Panc1 (cell line): ENCODE data around the gene SAMD11. TPM values are rescaled to one million over a fixed set of nuclear protein-coding genes. Genes with fewer than 3 reads are reported as not detected.
A peak's percentile ranks its signal among the peaks of the same experiment; 100 is the strongest.

Experiments used
- ATAC-seq: fragments of 200-7000 bp; cut with Tn5 transposase; 2 replicates; pipeline ENCODE4 v1.9.1; 2020; ENCODE audit warnings: mild to moderate bottlenecking, moderate library complexity
- BruUV-seq: library from RNA; stranded (reverse); fragments of 400-500 nt; replicated peaks from 2 replicates; lab custom pipeline; 2021; lab: Mats Ljungman, UMichigan
- CTCF ChIA-PET: fragments of 300-600 bp; sonication (Branson Sonifier 250); formaldehyde crosslinking; loops from one replicate; lab custom pipeline; 2022; ENCODE audit warnings: antibody characterized with exemption; lab: Charles Lee
- POLR2A ChIA-PET: fragments of 300-600 bp; sonication (Branson Sonifier 250); formaldehyde crosslinking; loops from one replicate; lab custom pipeline; 2022; ENCODE audit warnings: antibody characterized with exemption; lab: Charles Lee
- DNase-seq: peaks from one replicate; pipeline ENCODE4 v3.0.0-alpha.2; 2010; ENCODE audit warnings: low read depth, low spot score
- H3K27ac ChIP-seq: 2 replicates; pipeline ENCODE4 v1.5.1; 2011; ENCODE audit warnings: mild to moderate bottlenecking, low read length, inconsistent platforms
- H3K27me3 ChIP-seq: fragments of 200-500 bp; sonication (Bioruptor generic); 2 replicates; pipeline ENCODE4 v1.6.0; 2014; ENCODE audit warnings: low read length, inconsistent platforms; ENCODE audit not compliant: control insufficient read depth, insufficient read depth
- H3K36me3 ChIP-seq: fragments of 200-500 bp; sonication (Bioruptor generic); 2 replicates; pipeline ENCODE4 v1.5.1; 2014; ENCODE audit warnings: inconsistent platforms, mild to moderate bottlenecking, low read length, moderate library complexity; ENCODE audit not compliant: control insufficient read depth, insufficient read depth
- H3K4me1 ChIP-seq: 2 replicates; pipeline ENCODE4 v1.5.1; 2011; ENCODE audit warnings: inconsistent platforms, mild to moderate bottlenecking, low read length, moderate library complexity; ENCODE audit not compliant: control insufficient read depth, insufficient read depth
- H3K4me3 ChIP-seq, 2 experiments: 2 replicates each; pipeline ENCODE4 v1.5.1; 2011 to 2012; ENCODE audit warnings: low read depth in 2 of 2, low read length in 2 of 2, mild to moderate bottlenecking in 2 of 2, inconsistent platforms in 1 of 2, moderate library complexity in 1 of 2
- H3K9me3 ChIP-seq: fragments of 200-500 bp; sonication (Bioruptor generic); 2 replicates; pipeline ENCODE4 v1.5.1; 2014; ENCODE audit warnings: low read depth, mild to moderate bottlenecking, inconsistent platforms, low read length, moderate library complexity; ENCODE audit not compliant: control insufficient read depth, insufficient read depth
- CTCF ChIP-seq: fragments of 450-650 bp; IDR thresholded peaks from 2 replicates; pipeline ENCODE4 v1.5.1; 2017; ENCODE audit warnings: mild to moderate bottlenecking
- POLR2AphosphoS5 ChIP-seq: IDR thresholded peaks from 2 replicates; pipeline ENCODE4 v1.6.1; 2012; ENCODE audit warnings: mild to moderate bottlenecking, low read depth, low read length, moderate library complexity
- REST ChIP-seq, 2 experiments: IDR thresholded peaks; 2 replicates each; pipeline ENCODE4 v1.6.1; 2011 to 2012; ENCODE audit warnings: low read depth in 2 of 2, control low read depth in 1 of 2, low read length in 1 of 2, mild to moderate bottlenecking in 1 of 2, moderate library complexity in 1 of 2; ENCODE audit not compliant: insufficient read depth in 1 of 2
- SIN3A ChIP-seq: IDR thresholded peaks from 2 replicates; pipeline ENCODE4 v1.6.1; 2012; ENCODE audit warnings: low read depth, mild to moderate bottlenecking, low read length, moderate library complexity, borderline replicate concordance; ENCODE audit not compliant: insufficient read depth
- TCF7L2 ChIP-seq: IDR thresholded peaks from 2 replicates; pipeline ENCODE4 v1.6.1; 2011; ENCODE audit warnings: mild to moderate bottlenecking, low read depth, low read length, inconsistent platforms
- in situ Hi-C: cut with HindIII; loops from 2 replicates; pipeline ENCODE4 v1.10.0; 2016; ENCODE audit warnings: low sequenced_read_pairs, low pct_unique_long_range_greater_than_20kb
- intact Hi-C: fragments of 100-400 bp; cut with micrococcal nuclease; formaldehyde crosslinking; loops from one replicate; pipeline ENCODE4 v1.10.0; 2022; ENCODE audit not compliant: unreplicated experiment
- total RNA-seq: library from RNA; stranded (reverse); gene quantifications from one replicate; pipeline ENCODE4 v1.2.1, GENCODE V29; 2021; ENCODE audit not compliant: unreplicated experiment

The SAMD11 gene
- total RNA-seq, 1 experiment from 2014 or later: 51.8 TPM

- TF ChIP-seq POLR2AphosphoS5 (peak; percentile 29), SIN3A (0 out of 2 replicates have a peak, but pooled peaks have one; percentile 33), TCF7L2 (peak; percentile 21; the same call in 1 of the 2 replicates), CTCF (no peak), REST (IDR thresholded peaks at IDR 0.05; ENCODE audit: insufficient read depth in 1 of 2, low read depth in 2 of 2, low read length in 1 of 2) (no peak)
- POLR2A ChIA-PET: no interaction called here
- intact Hi-C loops: loop anchor here (5.0 kb wide), 1 partner anchor 37 kb away; no protein-coding TSS in a partner anchor
Measured at GRCh38 chr1:944341-945325, 20.9 kb downstream of the SAMD11 start.

GRCh38 chr1:945688-946556, 22.2 kb downstream of the SAMD11 start:
- POLR2A ChIA-PET: no interaction called here
- no peaks in the 10 kb centered on the region for H3K27me3 ChIP-seq
- H3K4me1 ChIP-seq: peaks cover 37% of the 10 kb centered on the region
- no peak for DNase-seq
- CTCF ChIA-PET: interaction anchor here (1.2 kb wide), 1 partner anchor 8 kb away, joined by 3 read pairs; no protein-coding TSS in a partner anchor
- H3K9me3 ChIP-seq: no peaks in the 10 kb centered on the region
- no peaks in the 10 kb centered on the region; the same call in none of the 2 replicates for H3K36me3 ChIP-seq
- no peak overlapping the region for H3K4me3 ChIP-seq
- TF ChIP-seq REST (IDR thresholded peaks at IDR 0.05; ENCODE audit: insufficient read depth in 1 of 2, low read depth in 2 of 2, low read length in 1 of 2) (no peak), CTCF (no peak), TCF7L2 (no peak), SIN3A (no peak)
- intact Hi-C loops: no loop called here
- BruUV-seq: no TSS peak
- ATAC-seq: no peak
- in situ Hi-C loops: no loop called here
- H3K27ac ChIP-seq: peak overlapping the region; percentile 87

More at GRCh38 chr1:944341-945325, 20.9 kb downstream of the SAMD11 start:
- H3K4me1 ChIP-seq: peaks cover 44% of the 10 kb centered on the region
- ATAC-seq (peak; percentile 16), DNase-seq (no peak)
- no peak overlapping the region for H3K4me3 ChIP-seq
- no peaks in the 10 kb centered on the region for H3K9me3 ChIP-seq
- CTCF ChIA-PET: interaction anchor here (0.6 kb wide), 1 partner anchor 287 kb away, joined by 3 read pairs; no protein-coding TSS in a partner anchor
- in situ Hi-C loops: no loop called here
- H3K27me3 ChIP-seq: no peaks in the 10 kb centered on the region
- TSS peak; percentile 92 for BruUV-seq
- peak overlapping the region; percentile 87 for H3K27ac ChIP-seq
- H3K36me3 ChIP-seq: no peaks in the 10 kb centered on the region; the same call in 1 of the 2 replicates
